Measurements from ENCODE around the gene SMARCA4.
"Not testable (repeated sequence)": the region's sequence is repeated elsewhere in the genome, so short reads cannot be mapped to it uniquely, and the experiment has no call there.

SMARCA4 gene

DNA sequence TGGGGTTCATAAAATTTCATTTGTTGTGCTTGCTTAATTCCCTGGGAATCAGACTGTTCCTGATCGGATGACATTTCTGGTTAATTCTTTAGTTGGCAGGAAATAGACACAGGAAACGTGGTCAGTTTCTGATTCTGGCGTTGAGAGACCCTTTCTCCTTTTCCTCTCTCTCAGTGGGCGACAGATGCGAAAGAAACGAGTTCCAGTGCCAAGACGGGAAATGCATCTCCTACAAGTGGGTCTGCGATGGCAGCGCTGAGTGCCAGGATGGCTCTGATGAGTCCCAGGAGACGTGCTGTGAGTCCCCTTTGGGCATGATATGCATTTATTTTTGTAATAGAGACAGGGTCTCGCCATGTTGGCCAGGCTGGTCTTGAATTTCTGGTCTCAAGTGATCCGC is 139.2 kb downstream of the SMARCA4 start:
- no peak for DNase-seq (ENCODE audit: insufficient read length, low spot score)
- FAIRE-seq = no peak
- TF ChIP-seq, protein P1, sequence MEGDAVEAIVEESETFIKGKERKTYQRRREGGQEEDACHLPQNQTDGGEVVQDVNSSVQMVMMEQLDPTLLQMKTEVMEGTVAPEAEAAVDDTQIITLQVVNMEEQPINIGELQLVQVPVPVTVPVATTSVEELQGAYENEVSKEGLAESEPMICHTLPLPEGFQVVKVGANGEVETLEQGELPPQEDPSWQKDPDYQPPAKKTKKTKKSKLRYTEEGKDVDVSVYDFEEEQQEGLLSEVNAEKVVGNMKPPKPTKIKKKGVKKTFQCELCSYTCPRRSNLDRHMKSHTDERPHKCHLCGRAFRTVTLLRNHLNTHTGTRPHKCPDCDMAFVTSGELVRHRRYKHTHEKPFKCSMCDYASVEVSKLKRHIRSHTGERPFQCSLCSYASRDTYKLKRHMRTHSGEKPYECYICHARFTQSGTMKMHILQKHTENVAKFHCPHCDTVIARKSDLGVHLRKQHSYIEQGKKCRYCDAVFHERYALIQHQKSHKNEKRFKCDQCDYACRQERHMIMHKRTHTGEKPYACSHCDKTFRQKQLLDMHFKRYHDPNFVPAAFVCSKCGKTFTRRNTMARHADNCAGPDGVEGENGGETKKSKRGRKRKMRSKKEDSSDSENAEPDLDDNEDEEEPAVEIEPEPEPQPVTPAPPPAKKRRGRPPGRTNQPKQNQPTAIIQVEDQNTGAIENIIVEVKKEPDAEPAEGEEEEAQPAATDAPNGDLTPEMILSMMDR (IDR thresholded peaks at IDR 0.05; ENCODE audit: insufficient read depth, missing control alignments) = no peak

- FAIRE-seq (no peak), DNase-seq (ENCODE audit: insufficient read length, low spot score) (no peak)
- TF ChIP-seq, protein P1 (IDR thresholded peaks at IDR 0.05; ENCODE audit: insufficient read depth, missing control alignments) = no peak
These were observed 140.2 kb downstream of the SMARCA4 start for GRCh38 chr19:11101057-11101456.

DNA sequence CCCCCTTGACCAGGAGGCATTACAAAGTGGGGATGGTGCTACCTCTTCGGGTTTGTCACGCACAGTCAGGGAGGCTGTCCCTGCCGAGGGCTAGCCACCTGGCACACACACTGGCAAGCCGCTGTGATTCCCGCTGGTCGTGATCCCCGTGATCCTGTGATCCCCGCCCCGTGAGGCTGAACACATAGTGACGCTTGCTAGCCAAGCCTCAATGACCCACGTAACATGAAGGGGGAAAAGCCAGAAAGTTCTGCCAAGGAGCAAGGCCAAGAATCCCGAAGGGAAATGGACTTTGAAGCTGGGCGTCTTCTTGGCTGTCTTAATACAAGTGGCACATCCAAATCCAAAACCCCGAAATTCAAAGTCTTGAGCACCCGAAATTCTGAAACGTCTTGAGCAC is 142.1 kb downstream of the SMARCA4 start:
- DNase-seq (ENCODE audit: insufficient read length, low spot score) = no peak
- FAIRE-seq = no peak
- TF ChIP-seq, protein P1 (IDR thresholded peaks at IDR 0.05; ENCODE audit: insufficient read depth, missing control alignments) = no peak

GRCh38 chr19:11103667-11104066 is 142.8 kb downstream of the SMARCA4 start:
- DNase-seq (ENCODE audit: insufficient read length, low spot score); FAIRE-seq: not testable (repeated sequence)

DNA sequence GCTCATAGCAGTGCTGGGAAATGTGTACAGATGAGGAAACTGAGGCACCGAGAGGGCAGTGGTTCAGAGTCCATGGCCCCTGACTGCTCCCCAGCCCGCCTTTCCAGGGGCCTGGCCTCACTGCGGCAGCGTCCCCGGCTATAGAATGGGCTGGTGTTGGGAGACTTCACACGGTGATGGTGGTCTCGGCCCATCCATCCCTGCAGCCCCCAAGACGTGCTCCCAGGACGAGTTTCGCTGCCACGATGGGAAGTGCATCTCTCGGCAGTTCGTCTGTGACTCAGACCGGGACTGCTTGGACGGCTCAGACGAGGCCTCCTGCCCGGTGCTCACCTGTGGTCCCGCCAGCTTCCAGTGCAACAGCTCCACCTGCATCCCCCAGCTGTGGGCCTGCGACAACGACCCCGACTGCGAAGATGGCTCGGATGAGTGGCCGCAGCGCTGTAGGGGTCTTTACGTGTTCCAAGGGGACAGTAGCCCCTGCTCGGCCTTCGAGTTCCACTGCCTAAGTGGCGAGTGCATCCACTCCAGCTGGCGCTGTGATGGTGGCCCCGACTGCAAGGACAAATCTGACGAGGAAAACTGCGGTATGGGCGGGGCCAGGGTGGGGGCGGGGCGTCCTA is 144.3 kb downstream of the SMARCA4 start:
- DNase-seq (ENCODE audit: insufficient read length, low spot score) (no peak), FAIRE-seq (no peak)
- TF ChIP-seq, protein P1 (IDR thresholded peaks at IDR 0.05; ENCODE audit: insufficient read depth, missing control alignments) = no peak

DNA sequence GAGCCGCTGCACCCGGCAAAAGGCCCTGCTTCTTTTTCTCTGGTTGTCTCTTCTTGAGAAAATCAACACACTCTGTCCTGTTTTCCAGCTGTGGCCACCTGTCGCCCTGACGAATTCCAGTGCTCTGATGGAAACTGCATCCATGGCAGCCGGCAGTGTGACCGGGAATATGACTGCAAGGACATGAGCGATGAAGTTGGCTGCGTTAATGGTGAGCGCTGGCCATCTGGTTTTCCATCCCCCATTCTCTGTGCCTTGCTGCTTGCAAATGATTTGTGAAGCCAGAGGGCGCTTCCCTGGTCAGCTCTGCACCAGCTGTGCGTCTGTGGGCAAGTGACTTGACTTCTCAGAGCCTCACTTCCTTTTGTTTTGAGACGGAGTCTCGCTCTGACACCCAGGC is 145.6 kb downstream of the SMARCA4 start:
- FAIRE-seq (no peak), DNase-seq (ENCODE audit: insufficient read length, low spot score) (no peak)
- TF ChIP-seq, protein P1 (IDR thresholded peaks at IDR 0.05; ENCODE audit: insufficient read depth, missing control alignments) = no peak

- no peak for DNase-seq (ENCODE audit: insufficient read length, low spot score)
- no peak for FAIRE-seq
- TF ChIP-seq, protein P1 (IDR thresholded peaks at IDR 0.05; ENCODE audit: insufficient read depth, missing control alignments) = no peak
These were observed 147.9 kb downstream of the SMARCA4 start for GRCh38 chr19:11108746-11109145.

Measured in D721Med (cell line).